HG03439 (cell line): ENCODE measurements around the gene KRT72.

Experiments
- ATAC-seq: cut with Tn5 transposase; IDR thresholded peaks from one replicate; pipeline ENCODE4 v1.9.1; 2021; ENCODE audit warnings: mild to moderate bottlenecking, moderate library complexity; ENCODE audit not compliant: unreplicated experiment

The KRT72 gene

GRCh38 chr12:52581481-52581880 lies 19.8 kb downstream of the KRT72 start:
- ATAC-seq = no peak

- no peak for ATAC-seq
These were observed 20.2 kb downstream of the KRT72 start for GRCh38 chr12:52581066-52581465.

GRCh38 chr12:52580496-52580895 lies 20.8 kb downstream of the KRT72 start:
- ATAC-seq = no peak

GRCh38 chr12:52579468-52580465 lies 21.5 kb downstream of the KRT72 start:
- no peak for ATAC-seq

- ATAC-seq = no peak
These were observed 22.8 kb downstream of the KRT72 start for GRCh38 chr12:52578469-52578868.

GRCh38 chr12:52577316-52577715 lies 23.9 kb downstream of the KRT72 start:
- no peak for ATAC-seq

- ATAC-seq = no peak
These were observed 25.3 kb downstream of the KRT72 start for GRCh38 chr12:52575948-52576347.

GRCh38 chr12:52575256-52575655 lies 26.0 kb downstream of the KRT72 start:
- no peak for ATAC-seq

GRCh38 chr12:52573743-52574142 lies 27.5 kb downstream of the KRT72 start, which contains the start of gene KRT74:
Gene KRT74, minus strand, starts transcription at chr12:52573843. Its CDS starts 66 bp downstream, at chr12:52573777.
- ATAC-seq = no peak

- ATAC-seq = no peak
These were observed 28.0 kb downstream of the KRT72 start for GRCh38 chr12:52573306-52573705.

GRCh38 chr12:52570511-52570910 lies 30.8 kb downstream of the KRT72 start:
- no peak for ATAC-seq

GRCh38 chr12:52568111-52568510 lies 33.2 kb downstream of the KRT72 start:
- ATAC-seq = no peak

GRCh38 chr12:52566847-52567291 lies 34.4 kb downstream of the KRT72 start:
- no peak for ATAC-seq

- ATAC-seq = no peak
These were observed 36.7 kb downstream of the KRT72 start for GRCh38 chr12:52564582-52564981.

- no peak for ATAC-seq
These were observed 39.3 kb downstream of the KRT72 start for GRCh38 chr12:52561880-52562449.

GRCh38 chr12:52559979-52560378 lies 41.3 kb downstream of the KRT72 start:
- ATAC-seq = no peak

- ATAC-seq = no peak
These were observed 42.4 kb downstream of the KRT72 start for GRCh38 chr12:52558781-52559445.

GRCh38 chr12:52557476-52557875 lies 43.8 kb downstream of the KRT72 start:
- ATAC-seq = no peak

GRCh38 chr12:52555577-52555976 lies 45.7 kb downstream of the KRT72 start:
- no peak for ATAC-seq

GRCh38 chr12:52552681-52553195 lies 48.5 kb downstream of the KRT72 start, which contains the start of gene KRT71:
Gene KRT71, minus strand, starts transcription at chr12:52553145. Its CDS starts 68 bp downstream, at chr12:52553077.
- ATAC-seq = no peak

- no peak for ATAC-seq
These were observed 49.2 kb downstream of the KRT72 start for GRCh38 chr12:52552055-52552454.
